OCI-LY1 (cell line): ENCODE measurements around the gene MED31.

Experiments
- H2AFZ ChIP-seq: fragments of 200-600 bp; sonication (generic), shearing (Covaris generic); 2 replicates; pipeline ENCODE4 v1.6.0; 2014; ENCODE audit warnings: antibody characterized with exemption, mild to moderate bottlenecking, low read length
- H3F3A ChIP-seq: fragments of 200-600 bp; sonication (generic), shearing (Covaris generic); 2 replicates; pipeline ENCODE4 v1.6.0; 2014; ENCODE audit warnings: mild to moderate bottlenecking, antibody characterized with exemption, low read length, moderate library complexity; ENCODE audit not compliant: insufficient read depth
- H3K27ac ChIP-seq: fragments of 200-600 bp; sonication (generic); 2 replicates; pipeline ENCODE4 v1.5.1; 2014; ENCODE audit warnings: low read length, mixed run types, mild to moderate bottlenecking, low read depth; ENCODE audit not compliant: poor library complexity, severe bottlenecking
- H3K27me3 ChIP-seq: fragments of 200-600 bp; sonication (generic); 2 replicates; pipeline ENCODE4 v1.6.0; 2014; ENCODE audit warnings: antibody characterized with exemption, mild to moderate bottlenecking, low read length, moderate library complexity; ENCODE audit not compliant: insufficient read depth
- H3K36me3 ChIP-seq: fragments of 200-600 bp; sonication (generic); 2 replicates; pipeline ENCODE4 v1.6.1; 2014; ENCODE audit warnings: mild to moderate bottlenecking, antibody characterized with exemption, low read length, moderate library complexity, mixed read lengths; ENCODE audit not compliant: insufficient read depth
- H3K4me1 ChIP-seq: fragments of 200-600 bp; sonication (generic); 2 replicates; pipeline ENCODE4 v1.5.1; 2014; ENCODE audit warnings: mild to moderate bottlenecking, low read length, moderate library complexity; ENCODE audit not compliant: insufficient read depth, severe bottlenecking
- H3K4me2 ChIP-seq: fragments of 200-600 bp; sonication (generic), shearing (Covaris generic); 2 replicates; pipeline ENCODE4 v1.6.1; 2014; ENCODE audit warnings: low read length
- H3K4me3 ChIP-seq: fragments of 200-600 bp; sonication (generic); 2 replicates; pipeline ENCODE4 v1.5.1; 2014; ENCODE audit warnings: low read length, low read depth, mild to moderate bottlenecking, mixed read lengths; ENCODE audit not compliant: poor library complexity, severe bottlenecking
- H3K79me2 ChIP-seq: fragments of 200-600 bp; shearing (Covaris generic); 2 replicates; pipeline ENCODE4 v1.6.1; 2016; ENCODE audit warnings: mixed run types, low read length, mixed read lengths; ENCODE audit not compliant: insufficient read depth
- H3K9ac ChIP-seq: fragments of 200-600 bp; sonication (generic), shearing (Covaris generic); 2 replicates; pipeline ENCODE4 v1.6.1; 2014; ENCODE audit warnings: mild to moderate bottlenecking, low read length, mixed read lengths
- H3K9me2 ChIP-seq: fragments of 200-600 bp; sonication (generic), shearing (Covaris generic); 2 replicates; pipeline ENCODE4 v1.6.1; 2014; ENCODE audit warnings: low read depth, mild to moderate bottlenecking, low read length, mixed read lengths
- H3K9me3 ChIP-seq: fragments of 200-600 bp; shearing (Covaris generic); 2 replicates; pipeline ENCODE4 v1.6.1; 2014; ENCODE audit warnings: low read length, mixed read lengths
- H4K20me1 ChIP-seq: fragments of 200-600 bp; sonication (generic), shearing (Covaris generic); 2 replicates; pipeline ENCODE4 v1.6.0; 2016; ENCODE audit warnings: mild to moderate bottlenecking, low read length; ENCODE audit not compliant: insufficient read depth
- EZH2 ChIP-seq: fragments of 200-600 bp; sonication (generic), shearing (Covaris generic); IDR thresholded peaks from 2 replicates; pipeline ENCODE4 v1.8.0; 2017; ENCODE audit warnings: borderline replicate concordance, mixed run types, mild to moderate bottlenecking, antibody characterized with exemption, low read length, moderate library complexity, mixed read lengths
- TF ChIP-seq, protein P1 (sequence below): fragments of 200-600 bp; sonication (generic), shearing (Covaris generic); IDR thresholded peaks from 2 replicates; pipeline ENCODE4 v1.5.1; 2017; ENCODE audit warnings: mild to moderate bottlenecking, antibody characterized with exemption, low read length, moderate library complexity, mixed read lengths

The MED31 gene

DNA sequence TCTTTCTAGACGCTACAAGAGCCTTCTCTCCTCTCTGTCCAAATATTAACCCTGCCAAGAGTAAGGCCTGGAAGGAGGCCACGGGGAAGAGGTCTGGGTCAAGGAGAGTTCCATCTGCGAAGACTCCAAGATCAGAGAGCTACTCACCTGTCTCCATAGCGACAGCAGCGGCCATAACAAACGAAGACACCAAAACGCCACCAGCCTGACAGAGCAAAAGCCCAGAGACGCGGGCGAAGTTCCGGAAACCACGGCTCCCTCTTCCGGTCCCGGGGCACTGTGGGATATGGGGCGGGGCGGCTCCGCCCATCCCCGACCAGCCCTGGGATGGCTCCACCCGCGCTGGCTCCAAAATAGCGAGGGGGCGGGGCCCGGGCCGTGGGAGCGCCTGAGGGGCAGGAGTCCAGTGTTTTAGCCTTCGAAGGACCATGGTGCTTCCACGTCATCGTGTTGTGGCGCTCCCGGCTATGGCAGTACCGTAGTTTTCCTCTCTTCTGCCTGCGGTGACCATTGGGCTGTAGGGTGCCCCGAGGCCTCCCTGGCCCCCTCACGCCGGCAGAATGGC, at the start of gene MED31, which contains the start of gene C17orf100:
TSS of gene MED31 (minus strand) at position 252 of the 565 bp plus-strand sequence. CDS start at position 175, 77 bp downstream.
TSS of gene C17orf100 (plus strand) at position 409 of the 565 bp plus-strand sequence. CDS start at position 561, 152 bp downstream.
- Histone ChIP-seq H4K20me1 (no peaks in the 10 kb centered on the region), H3K4me3 (peak within 1 kb of the TSS; percentile 98), H3K9me2 (no peaks in the 10 kb centered on the region), H3K27me3 (no peaks in the 10 kb centered on the region), H2AFZ (no peak within 1 kb of the TSS), H3K9ac (peak within 1 kb of the TSS; percentile 86), H3K9me3 (no peaks in the 10 kb centered on the region), H3F3A (peaks cover 11% of the 10 kb centered on the region; the same call in 1 of the 2 replicates), H3K79me2 (peaks cover 13% of the 10 kb centered on the region), H3K27ac (peak within 1 kb of the TSS; percentile 91), H3K4me1 (peaks cover 65% of the 10 kb centered on the region), H3K36me3 (peaks cover 24% of the 10 kb centered on the region; the same call in 1 of the 2 replicates), H3K4me2 (peak within 1 kb of the TSS; percentile 96)
- no peak for TF ChIP-seq EZH2
- TF ChIP-seq, protein P1, sequence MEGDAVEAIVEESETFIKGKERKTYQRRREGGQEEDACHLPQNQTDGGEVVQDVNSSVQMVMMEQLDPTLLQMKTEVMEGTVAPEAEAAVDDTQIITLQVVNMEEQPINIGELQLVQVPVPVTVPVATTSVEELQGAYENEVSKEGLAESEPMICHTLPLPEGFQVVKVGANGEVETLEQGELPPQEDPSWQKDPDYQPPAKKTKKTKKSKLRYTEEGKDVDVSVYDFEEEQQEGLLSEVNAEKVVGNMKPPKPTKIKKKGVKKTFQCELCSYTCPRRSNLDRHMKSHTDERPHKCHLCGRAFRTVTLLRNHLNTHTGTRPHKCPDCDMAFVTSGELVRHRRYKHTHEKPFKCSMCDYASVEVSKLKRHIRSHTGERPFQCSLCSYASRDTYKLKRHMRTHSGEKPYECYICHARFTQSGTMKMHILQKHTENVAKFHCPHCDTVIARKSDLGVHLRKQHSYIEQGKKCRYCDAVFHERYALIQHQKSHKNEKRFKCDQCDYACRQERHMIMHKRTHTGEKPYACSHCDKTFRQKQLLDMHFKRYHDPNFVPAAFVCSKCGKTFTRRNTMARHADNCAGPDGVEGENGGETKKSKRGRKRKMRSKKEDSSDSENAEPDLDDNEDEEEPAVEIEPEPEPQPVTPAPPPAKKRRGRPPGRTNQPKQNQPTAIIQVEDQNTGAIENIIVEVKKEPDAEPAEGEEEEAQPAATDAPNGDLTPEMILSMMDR, result no peak

DNA sequence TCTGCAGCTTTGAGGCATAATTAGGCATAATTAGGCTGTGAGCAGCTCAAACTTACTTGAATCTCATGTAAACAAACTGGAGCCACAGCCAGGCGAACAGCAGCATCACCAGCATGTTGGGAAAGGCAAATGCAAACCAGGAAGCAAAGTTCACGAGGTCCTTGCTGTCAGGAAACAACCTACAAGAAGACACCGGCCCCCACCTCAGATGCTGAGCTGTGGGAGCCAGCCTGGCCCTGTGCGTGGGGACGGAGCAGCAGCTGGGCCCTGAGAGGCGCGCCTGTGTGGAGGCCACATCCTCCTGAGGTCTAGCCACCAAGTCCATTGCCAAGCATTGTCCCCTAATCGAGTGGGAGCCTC, 49.5 kb upstream of the MED31 start:
- no peak overlapping the region for H3K27ac ChIP-seq
- TF ChIP-seq EZH2, result no peak
- TF ChIP-seq, protein P1, result no peak
- H2AFZ ChIP-seq, result no peak overlapping the region

DNA sequence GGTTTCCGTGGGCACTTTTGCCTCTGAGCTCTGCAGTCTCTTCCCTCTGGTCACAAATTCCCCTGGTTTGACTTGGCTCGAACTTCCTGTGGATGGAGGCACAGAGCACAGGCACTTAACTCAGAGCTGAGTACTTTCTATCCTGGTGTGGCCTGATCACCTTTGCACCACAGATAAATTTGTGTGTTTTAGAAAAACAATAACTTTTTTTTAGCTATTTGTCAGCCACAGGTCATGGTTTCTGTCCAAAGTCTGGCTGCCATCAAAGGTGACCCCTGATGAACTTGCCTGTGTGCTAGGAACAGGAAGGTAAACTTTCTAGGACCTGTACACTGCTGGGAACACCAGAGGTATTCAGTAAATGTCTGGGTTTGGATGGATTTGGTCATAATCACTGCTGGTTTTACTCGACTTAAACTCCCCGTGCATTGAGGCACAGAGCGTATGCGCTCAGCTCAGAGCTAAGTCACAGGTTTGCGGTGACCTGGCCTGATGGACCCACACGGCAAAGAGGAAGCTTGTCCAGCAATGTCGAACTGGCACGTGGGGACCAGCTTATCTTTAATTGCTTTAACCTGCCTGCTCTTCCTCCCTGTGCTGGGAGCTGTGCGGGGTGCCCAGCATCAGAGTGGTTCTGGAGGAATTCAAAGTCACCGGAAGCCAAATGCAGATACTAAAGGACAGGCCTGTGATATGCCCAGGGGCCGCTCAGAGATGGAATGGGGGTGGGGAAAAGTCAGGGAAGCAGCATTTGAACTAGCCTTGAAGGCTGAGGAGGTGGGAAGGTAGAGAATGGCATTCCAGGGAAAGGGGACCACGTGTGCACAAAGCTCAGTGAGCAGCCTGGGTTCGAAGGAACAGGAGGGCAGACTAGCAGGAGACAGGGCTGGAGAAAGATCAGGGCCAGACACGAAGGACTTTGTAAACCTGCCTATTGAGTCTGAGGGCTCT, 48.9 kb upstream of the MED31 start:
- no peaks in the 10 kb centered on the region for H3K9me3 ChIP-seq
- TF ChIP-seq, protein P1, result no peak
- TF ChIP-seq EZH2, result no peak
- H3K4me1 ChIP-seq, result no peaks in the 10 kb centered on the region
- H3K4me2 ChIP-seq, result no peak overlapping the region
- H3K27ac ChIP-seq, result no peak overlapping the region
- no peaks in the 10 kb centered on the region for H3F3A ChIP-seq
- no peaks in the 10 kb centered on the region for H3K79me2 ChIP-seq
- no peak overlapping the region for H2AFZ ChIP-seq
- no peaks in the 10 kb centered on the region for H3K36me3 ChIP-seq
- no peak overlapping the region for H3K4me3 ChIP-seq
- H3K9ac ChIP-seq, result no peak overlapping the region
- no peaks in the 10 kb centered on the region for H3K9me2 ChIP-seq
- no peaks in the 10 kb centered on the region for H3K27me3 ChIP-seq
- no peaks in the 10 kb centered on the region for H4K20me1 ChIP-seq

More for the DNA sequence above, 49.5 kb upstream of the MED31 start:
- no peaks in the 10 kb centered on the region for H3K36me3 ChIP-seq
- no peak overlapping the region for H3K4me2 ChIP-seq
- no peaks in the 10 kb centered on the region for H3K9me2 ChIP-seq
- no peaks in the 10 kb centered on the region for H3F3A ChIP-seq
- H3K27me3 ChIP-seq, result no peaks in the 10 kb centered on the region
- no peaks in the 10 kb centered on the region for H3K9me3 ChIP-seq
- H3K9ac ChIP-seq, result no peak overlapping the region
- no peaks in the 10 kb centered on the region for H3K4me1 ChIP-seq
- no peaks in the 10 kb centered on the region for H3K79me2 ChIP-seq
- H3K4me3 ChIP-seq, result no peak overlapping the region
- no peaks in the 10 kb centered on the region for H4K20me1 ChIP-seq
